ENCODE measurements around the gene CSNK2B.
"Not testable (repeated sequence)": the region's sequence is repeated elsewhere in the genome, so short reads cannot be mapped to it uniquely, and the experiment has no call there.

CSNK2B gene

DNA sequence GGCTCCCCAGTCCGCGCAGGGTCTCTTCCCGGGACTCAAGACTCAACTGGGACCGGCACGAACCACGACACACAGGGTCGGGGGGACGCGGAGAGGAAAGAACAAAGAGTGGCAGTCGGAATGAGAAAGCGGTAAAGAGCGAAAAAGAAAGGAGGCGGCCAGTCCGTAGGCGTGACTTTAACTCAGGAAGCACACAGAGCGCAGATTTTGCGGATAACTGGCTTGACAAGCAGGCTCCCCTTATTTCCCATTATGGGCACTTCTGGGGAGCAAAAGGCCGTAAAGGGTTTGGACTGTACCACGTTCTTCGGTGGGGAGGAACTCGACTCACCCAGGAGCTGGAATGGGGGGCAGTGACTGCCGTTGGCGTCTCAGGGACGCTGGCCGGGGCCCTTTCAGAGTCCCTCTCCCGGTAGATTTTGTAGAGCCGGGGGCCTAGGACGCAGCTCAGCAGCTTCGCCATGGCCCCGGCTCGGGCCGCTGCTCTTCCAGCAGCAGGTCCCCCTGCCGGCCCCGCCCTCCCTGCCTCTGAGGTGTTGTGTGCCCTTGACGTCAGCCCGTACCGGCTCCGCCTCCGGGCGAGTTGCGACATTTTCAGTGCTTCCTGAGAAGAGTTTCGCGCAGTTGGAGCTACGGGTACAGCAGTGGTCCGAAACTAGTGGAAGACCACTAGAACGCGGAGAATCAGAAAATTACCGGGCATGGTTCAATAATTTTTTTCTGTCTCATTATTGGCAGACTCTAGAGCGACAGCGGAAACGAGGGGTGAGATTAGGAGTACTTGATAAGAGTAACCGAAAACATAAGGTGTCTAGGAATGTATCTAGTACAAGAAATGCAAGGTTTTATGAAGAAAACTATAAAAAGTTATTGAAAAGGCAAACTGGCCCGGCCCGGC is 37.2 kb downstream of the CSNK2B start, which contains the start of gene ABHD16A:
Gene ABHD16A, minus strand, starts transcription at position 506 of the 898 bp plus-strand sequence. Its CDS starts 43 bp downstream, at position 463.
- TF ChIP-seq, protein P1, sequence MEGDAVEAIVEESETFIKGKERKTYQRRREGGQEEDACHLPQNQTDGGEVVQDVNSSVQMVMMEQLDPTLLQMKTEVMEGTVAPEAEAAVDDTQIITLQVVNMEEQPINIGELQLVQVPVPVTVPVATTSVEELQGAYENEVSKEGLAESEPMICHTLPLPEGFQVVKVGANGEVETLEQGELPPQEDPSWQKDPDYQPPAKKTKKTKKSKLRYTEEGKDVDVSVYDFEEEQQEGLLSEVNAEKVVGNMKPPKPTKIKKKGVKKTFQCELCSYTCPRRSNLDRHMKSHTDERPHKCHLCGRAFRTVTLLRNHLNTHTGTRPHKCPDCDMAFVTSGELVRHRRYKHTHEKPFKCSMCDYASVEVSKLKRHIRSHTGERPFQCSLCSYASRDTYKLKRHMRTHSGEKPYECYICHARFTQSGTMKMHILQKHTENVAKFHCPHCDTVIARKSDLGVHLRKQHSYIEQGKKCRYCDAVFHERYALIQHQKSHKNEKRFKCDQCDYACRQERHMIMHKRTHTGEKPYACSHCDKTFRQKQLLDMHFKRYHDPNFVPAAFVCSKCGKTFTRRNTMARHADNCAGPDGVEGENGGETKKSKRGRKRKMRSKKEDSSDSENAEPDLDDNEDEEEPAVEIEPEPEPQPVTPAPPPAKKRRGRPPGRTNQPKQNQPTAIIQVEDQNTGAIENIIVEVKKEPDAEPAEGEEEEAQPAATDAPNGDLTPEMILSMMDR (IDR thresholded peaks at IDR 0.05; ENCODE audit: extremely low read depth, missing control alignments), result no peak
- peak; percentile 97 for DNase-seq (ENCODE audit: low spot score)

DNA sequence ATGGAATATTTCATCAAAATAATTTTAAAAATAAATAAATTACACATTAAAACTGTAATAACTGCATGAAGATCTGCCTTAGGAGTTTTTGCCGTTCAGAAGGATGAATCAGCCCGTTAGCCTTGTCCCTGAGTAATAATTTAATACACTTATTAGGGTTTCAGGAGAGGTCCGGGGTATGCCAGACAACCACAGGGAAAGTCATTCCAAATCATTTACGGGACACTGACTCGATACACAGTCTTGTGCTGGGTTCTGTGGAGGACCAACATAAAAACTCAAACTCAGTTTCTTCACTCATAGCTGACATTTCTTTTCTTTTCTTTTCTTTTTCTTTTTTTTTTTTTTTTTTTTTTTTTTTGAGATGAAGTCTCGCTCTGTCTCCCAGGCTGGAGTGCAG is 40.1 kb downstream of the CSNK2B start:
- DNase-seq (ENCODE audit: low spot score), result no peak
- TF ChIP-seq, protein P1 (IDR thresholded peaks at IDR 0.05; ENCODE audit: extremely low read depth, missing control alignments), result no peak

DNA sequence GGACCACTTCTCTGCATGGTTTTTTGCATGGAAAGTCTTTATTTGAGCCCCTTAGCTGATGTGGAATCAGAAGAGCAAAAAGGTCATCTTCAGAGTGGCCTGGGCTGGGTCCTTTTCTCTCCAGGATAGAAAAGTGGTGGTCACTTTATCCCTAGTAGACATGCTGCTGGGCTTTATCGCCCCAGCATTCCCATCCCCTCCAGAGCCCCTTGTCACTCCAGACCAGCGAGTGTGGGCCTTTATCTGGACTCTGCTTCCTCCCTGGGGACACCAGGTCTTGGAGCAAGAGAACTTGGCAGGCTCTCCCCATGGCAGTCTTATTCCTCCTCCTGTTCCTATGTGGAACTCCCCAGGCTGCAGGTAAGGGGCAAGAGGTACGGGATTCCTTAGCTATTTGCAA is 40.7 kb downstream of the CSNK2B start, which contains the start of gene LY6G6F:
Gene LY6G6F, plus strand, starts transcription at position 268 of the 400 bp plus-strand sequence. Its CDS starts 41 bp downstream, at position 309.
- no peak for DNase-seq (ENCODE audit: low spot score)
- TF ChIP-seq, protein P1 (IDR thresholded peaks at IDR 0.05; ENCODE audit: extremely low read depth, missing control alignments), result no peak

DNA sequence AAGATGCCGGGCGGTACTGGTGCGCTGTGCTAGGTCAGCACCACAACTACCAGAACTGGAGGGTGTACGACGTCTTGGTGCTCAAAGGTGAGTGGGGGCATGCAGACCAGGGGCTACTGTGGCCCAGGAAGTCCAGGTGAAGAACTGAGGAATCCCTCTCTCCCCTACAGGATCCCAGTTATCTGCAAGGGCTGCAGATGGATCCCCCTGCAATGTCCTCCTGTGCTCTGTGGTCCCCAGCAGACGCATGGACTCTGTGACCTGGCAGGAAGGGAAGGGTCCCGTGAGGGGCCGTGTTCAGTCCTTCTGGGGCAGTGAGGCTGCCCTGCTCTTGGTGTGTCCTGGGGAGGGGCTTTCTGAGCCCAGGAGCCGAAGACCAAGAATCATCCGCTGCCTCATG is 41.8 kb downstream of the CSNK2B start:
- TF ChIP-seq, protein P1 (IDR thresholded peaks at IDR 0.05; ENCODE audit: extremely low read depth, missing control alignments), result no peak
- DNase-seq (ENCODE audit: low spot score), result no peak

DNA sequence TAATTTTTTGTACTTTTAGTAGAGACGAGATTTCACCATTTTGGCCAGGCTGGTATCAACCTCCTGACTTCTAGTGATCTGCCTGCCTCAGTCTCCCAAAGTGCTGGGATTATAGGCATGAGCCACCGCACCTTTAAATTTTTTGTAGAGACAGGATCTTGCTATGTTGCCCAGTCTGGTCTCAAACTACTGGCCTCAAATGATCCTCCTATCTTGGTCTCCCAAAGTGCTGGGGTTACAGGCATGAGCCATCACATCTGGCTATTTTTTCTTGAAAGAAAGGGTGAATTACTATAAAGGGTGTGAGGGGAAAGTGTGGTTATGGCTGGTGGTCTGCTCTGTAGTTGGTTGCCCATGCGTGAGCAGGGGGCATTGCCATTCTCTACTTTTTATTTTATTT is 42.3 kb downstream of the CSNK2B start:
- TF ChIP-seq, protein P1 (IDR thresholded peaks at IDR 0.05; ENCODE audit: extremely low read depth, missing control alignments), result no peak
- no peak for DNase-seq (ENCODE audit: low spot score)

DNA sequence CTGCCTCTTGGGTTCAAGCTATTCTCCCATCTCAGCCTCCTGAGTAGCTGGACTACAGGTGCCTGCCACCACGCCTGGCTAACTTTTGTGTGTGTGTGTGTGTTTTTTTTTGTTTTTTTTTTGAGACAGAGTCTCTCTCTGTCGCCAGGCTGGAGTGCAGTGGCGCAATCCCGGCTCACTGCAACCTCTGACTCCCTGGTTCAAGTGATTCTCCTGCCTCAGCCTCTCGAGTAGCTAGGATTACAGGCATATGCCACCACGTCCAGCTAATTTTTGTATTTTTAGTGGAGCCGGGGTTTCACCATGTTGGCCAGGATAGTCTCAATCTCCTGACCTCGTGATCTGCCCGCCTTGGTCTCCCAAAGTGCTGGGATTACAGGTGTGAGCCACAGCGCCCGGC is 43.3 kb downstream of the CSNK2B start:
- DNase-seq (ENCODE audit: low spot score), result not testable (repeated sequence)

DNA sequence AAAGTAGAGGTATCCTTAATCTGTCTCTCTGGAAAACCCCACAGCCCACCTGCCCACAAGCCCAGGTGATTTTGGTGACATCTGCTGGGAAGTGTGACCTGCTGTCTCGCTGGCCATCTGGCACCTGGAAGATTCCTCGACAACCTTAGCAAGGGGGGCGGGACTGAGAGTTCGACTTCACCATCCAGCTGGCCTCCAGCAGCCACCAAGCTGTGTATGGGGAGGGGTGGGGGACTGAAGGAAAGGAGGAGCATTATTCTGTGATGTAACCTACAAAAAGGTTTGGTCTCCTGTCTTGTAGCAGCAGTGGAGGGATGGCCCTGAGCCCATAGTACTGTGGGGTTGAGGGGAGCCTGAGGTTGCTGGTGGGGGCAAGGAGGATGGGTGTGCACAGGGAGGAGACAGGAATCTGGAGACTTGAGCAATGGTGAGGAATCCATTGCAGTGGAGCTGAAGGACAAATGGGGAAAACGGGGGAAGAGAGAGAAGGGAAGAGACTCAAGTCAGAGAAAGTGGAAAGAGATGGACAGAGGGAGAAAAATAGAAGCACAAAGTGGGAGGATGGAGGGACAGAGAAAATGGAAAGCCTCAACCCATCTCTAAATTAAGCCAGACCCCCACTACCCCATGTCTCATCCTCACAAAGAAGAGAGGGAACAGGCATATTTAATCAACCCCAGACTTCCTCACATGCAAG is 44.8 kb downstream of the CSNK2B start:
- TF ChIP-seq, protein P1 (IDR thresholded peaks at IDR 0.05; ENCODE audit: extremely low read depth, missing control alignments), result no peak

More for the DNA sequence above, 44.8 kb downstream of the CSNK2B start:
- no peak for DNase-seq (ENCODE audit: low spot score)
